HL-60 (cell line): ENCODE measurements around the gene PNPO.

ENCODE experiments used
- DNase-seq, 2 experiments: peaks; one replicate each; pipeline ENCODE4 v3.0.0-alpha.2; 2010 to 2020; ENCODE audit warnings: low read depth in 1 of 2, low spot score in 1 of 2
- H3K27ac ChIP-seq: fragments of 250-450 bp; sonication (Bioruptor Pico); replicated peaks from 2 replicates; pipeline ENCODE4 v1.5.1; 2020; ENCODE audit warnings: mild to moderate bottlenecking, moderate library complexity
- H3K27me3 ChIP-seq: fragments of 250-450 bp; sonication (Bioruptor Pico); 2 replicates; pipeline ENCODE4 v1.5.1; 2021; ENCODE audit warnings: mild to moderate bottlenecking, moderate library complexity; ENCODE audit not compliant: insufficient read depth, poor library complexity, severe bottlenecking
- H3K4me3 ChIP-seq: replicated peaks from 2 replicates; pipeline ENCODE4 v1.5.1; 2011; ENCODE audit warnings: mild to moderate bottlenecking, control low read depth, low read length; ENCODE audit not compliant: insufficient read depth
- CTCF ChIP-seq: IDR thresholded peaks from one replicate; pipeline ENCODE4 v1.5.1; 2011; ENCODE audit warnings: low read length, control low read depth, inconsistent platforms; ENCODE audit not compliant: insufficient read depth
- GABPA ChIP-seq: IDR thresholded peaks from 2 replicates; pipeline ENCODE4 v1.6.1; 2012; ENCODE audit warnings: low read depth
- POLR2AphosphoS5 ChIP-seq: IDR thresholded peaks from 2 replicates; pipeline ENCODE4 v1.6.1; 2012; ENCODE audit warnings: low read depth
- REST ChIP-seq: IDR thresholded peaks from 2 replicates; pipeline ENCODE4 v1.6.1; 2012; ENCODE audit warnings: low read depth; ENCODE audit not compliant: insufficient replicate concordance
- SPI1 ChIP-seq: IDR thresholded peaks from 2 replicates; pipeline ENCODE4 v1.6.1; 2012; ENCODE audit warnings: low read depth, mild to moderate bottlenecking, borderline replicate concordance

PNPO gene

GRCh38 chr17:47935961-47936360 is 5.4 kb upstream of the PNPO start:
- Histone ChIP-seq H3K27me3 (no peaks in the 10 kb centered on the region), H3K4me3 (no peak overlapping the region), H3K27ac (no peak overlapping the region)
- no peak for DNase-seq
- no peak for TF ChIP-seq SPI1
- TF ChIP-seq GABPA = no peak

- H3K27me3 ChIP-seq = no peaks in the 10 kb centered on the region
- no peak overlapping the region for H3K27ac ChIP-seq
- no peak overlapping the region for H3K4me3 ChIP-seq
- TF ChIP-seq CTCF (no peak), GABPA (no peak), POLR2AphosphoS5 (no peak), REST (no peak), SPI1 (no peak)
- no peak for DNase-seq
These were observed 3.4 kb upstream of the PNPO start for GRCh38 chr17:47937941-47938340.

DNA sequence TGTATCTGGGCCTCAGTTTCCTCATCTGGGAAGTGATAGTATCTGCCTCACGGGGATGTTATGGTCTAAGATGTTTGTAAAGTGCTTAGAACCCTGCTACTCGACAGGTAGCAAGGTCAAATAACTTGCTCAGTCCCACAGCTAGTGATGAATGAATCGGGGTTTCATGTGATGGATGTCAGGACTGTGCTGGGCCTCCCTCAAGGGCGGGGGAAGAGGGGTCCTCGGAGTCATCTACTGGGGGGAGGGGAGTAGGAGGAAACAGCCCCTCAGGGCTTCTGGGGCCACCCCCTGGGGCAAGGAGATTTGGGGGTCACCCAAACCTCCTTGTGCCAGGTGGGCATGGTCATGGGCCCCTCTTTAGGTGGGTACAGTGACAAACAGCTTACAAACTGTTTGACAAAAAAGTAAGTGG is 732 bp downstream of the PNPO start:
- Histone ChIP-seq H3K27ac (peak overlapping the region; percentile 76; the same call in 1 of the 2 replicates), H3K27me3 (no peaks in the 10 kb centered on the region), H3K4me3 (peak overlapping the region; percentile 89)
- DNase-seq = no peak
- TF ChIP-seq POLR2AphosphoS5 (no peak), SPI1 (no peak), GABPA (no peak), CTCF (no peak), REST (no peak)

- Histone ChIP-seq H3K27ac (no peak overlapping the region), H3K4me3 (peak overlapping the region; percentile 89)
These were observed 1.2 kb downstream of the PNPO start for GRCh38 chr17:47942568-47942967.

More at GRCh38 chr17:47942568-47942967, 1.2 kb downstream of the PNPO start:
- H3K27me3 ChIP-seq = no peaks in the 10 kb centered on the region
- no peak for TF ChIP-seq REST
- no peak for TF ChIP-seq POLR2AphosphoS5
- TF ChIP-seq GABPA = no peak
- TF ChIP-seq CTCF = no peak
- no peak for TF ChIP-seq SPI1
- no peak for DNase-seq
